ENCODE data around the gene ALG9. TPM values are rescaled to one million over a fixed set of nuclear protein-coding genes. Genes with fewer than 3 reads are reported as not detected.

ALG9 gene
- total RNA-seq, 1 experiment from 2014 or later: 25.1 TPM

GRCh38 chr11:111770581-111771134 is 100.7 kb downstream of the ALG9 start:
- DNase-seq (ENCODE audit: low read depth): no peak

- DNase-seq (ENCODE audit: low read depth): no peak
Measured at GRCh38 chr11:111766834-111767142, 104.6 kb downstream of the ALG9 start.

- peak; percentile 77 for DNase-seq (ENCODE audit: low read depth)
Measured at GRCh38 chr11:111765984-111766833, 105.2 kb downstream of the ALG9 start, which contains the start of gene PPP2R1B. PPP2R1B (minus strand) TSS chr11:111766389; CDS start chr11:111766361, 28 bp downstream.

- DNase-seq (ENCODE audit: low read depth): peak; percentile 17
Measured at GRCh38 chr11:111765320-111765983, 105.9 kb downstream of the ALG9 start.

GRCh38 chr11:111764621-111765020 is 106.8 kb downstream of the ALG9 start:
- DNase-seq (ENCODE audit: low read depth): peak; percentile 7

GRCh38 chr11:111762981-111763643 is 108.3 kb downstream of the ALG9 start:
- DNase-seq (ENCODE audit: low read depth): no peak

GRCh38 chr11:111762526-111762925 is 108.9 kb downstream of the ALG9 start:
- no peak for DNase-seq (ENCODE audit: low read depth)

GRCh38 chr11:111761036-111761435 is 110.3 kb downstream of the ALG9 start:
- DNase-seq (ENCODE audit: low read depth): no peak

- DNase-seq (ENCODE audit: low read depth): no peak
Measured at GRCh38 chr11:111759778-111760407, 111.5 kb downstream of the ALG9 start.

- no peak for DNase-seq (ENCODE audit: low read depth)
Measured at GRCh38 chr11:111759376-111759775, 112.0 kb downstream of the ALG9 start.

- DNase-seq (ENCODE audit: low read depth): no peak
Measured at GRCh38 chr11:111756097-111756496, 115.3 kb downstream of the ALG9 start.

- DNase-seq (ENCODE audit: low read depth): no peak
Measured at GRCh38 chr11:111749646-111750045, 121.7 kb downstream of the ALG9 start.

GRCh38 chr11:111748035-111748804 is 123.2 kb downstream of the ALG9 start:
- no peak for DNase-seq (ENCODE audit: low read depth)

- no peak for DNase-seq (ENCODE audit: low read depth)
Measured at GRCh38 chr11:111745719-111746504, 125.5 kb downstream of the ALG9 start.

- no peak for DNase-seq (ENCODE audit: low read depth)
Measured at GRCh38 chr11:111743700-111744099, 127.7 kb downstream of the ALG9 start.

- DNase-seq (ENCODE audit: low read depth): no peak
Measured at GRCh38 chr11:111741751-111742150, 129.6 kb downstream of the ALG9 start.

- no peak for DNase-seq (ENCODE audit: low read depth)
Measured at GRCh38 chr11:111739299-111739698, 132.1 kb downstream of the ALG9 start.

GRCh38 chr11:111737444-111738210 is 133.8 kb downstream of the ALG9 start:
- no peak for DNase-seq (ENCODE audit: low read depth)
